Parathyroid adenoma (tissue), 2 donors: ENCODE results near the gene EPHA5.

Experiments used
- H2AFZ ChIP-seq: fragments of 300-600 bp; sonication (generic); one replicate; pipeline ENCODE4 v1.7.0; 2017; ENCODE audit warnings: antibody characterized with exemption, mild to moderate bottlenecking
- H3K27ac ChIP-seq: fragments of 300-600 bp; sonication (generic); one replicate; pipeline ENCODE4 v1.7.0; 2017
- H3K27me3 ChIP-seq: fragments of 300-600 bp; sonication (generic); one replicate; pipeline ENCODE4 v1.7.0; 2017; ENCODE audit warnings: low read length; ENCODE audit not compliant: control insufficient read depth, insufficient read depth
- H3K36me3 ChIP-seq: fragments of 300-600 bp; sonication (generic); one replicate; pipeline ENCODE4 v1.7.0; 2017; ENCODE audit warnings: low read length; ENCODE audit not compliant: control insufficient read depth, insufficient read depth
- H3K4me1 ChIP-seq: fragments of 300-600 bp; sonication (generic); one replicate; pipeline ENCODE4 v1.7.0; 2017; ENCODE audit warnings: control low read depth
- H3K4me2 ChIP-seq: fragments of 300-600 bp; sonication (generic); one replicate; pipeline ENCODE4 v1.7.0; 2017; ENCODE audit warnings: low read length
- H3K4me3 ChIP-seq: fragments of 300-600 bp; sonication (generic); one replicate; pipeline ENCODE4 v1.7.0; 2017; ENCODE audit warnings: low read depth, low read length
- H3K79me2 ChIP-seq: fragments of 300-600 bp; sonication (generic); one replicate; pipeline ENCODE4 v1.7.0; 2017; ENCODE audit warnings: control low read depth
- H3K9ac ChIP-seq: fragments of 300-600 bp; sonication (generic); one replicate; pipeline ENCODE4 v1.7.0; 2017; ENCODE audit warnings: mild to moderate bottlenecking
- H3K9me3 ChIP-seq: fragments of 300-600 bp; sonication (generic); one replicate; pipeline ENCODE4 v1.7.0; 2017; ENCODE audit warnings: low read length; ENCODE audit not compliant: control insufficient read depth
- TF ChIP-seq, protein P1 (sequence below): fragments of 300-600 bp; sonication (generic); IDR thresholded peaks from one replicate; pipeline ENCODE4 v1.7.0; 2017; ENCODE audit warnings: antibody characterized with exemption, mild to moderate bottlenecking
- donor health status: primary hyperparathyroidism.

Gene EPHA5

DNA sequence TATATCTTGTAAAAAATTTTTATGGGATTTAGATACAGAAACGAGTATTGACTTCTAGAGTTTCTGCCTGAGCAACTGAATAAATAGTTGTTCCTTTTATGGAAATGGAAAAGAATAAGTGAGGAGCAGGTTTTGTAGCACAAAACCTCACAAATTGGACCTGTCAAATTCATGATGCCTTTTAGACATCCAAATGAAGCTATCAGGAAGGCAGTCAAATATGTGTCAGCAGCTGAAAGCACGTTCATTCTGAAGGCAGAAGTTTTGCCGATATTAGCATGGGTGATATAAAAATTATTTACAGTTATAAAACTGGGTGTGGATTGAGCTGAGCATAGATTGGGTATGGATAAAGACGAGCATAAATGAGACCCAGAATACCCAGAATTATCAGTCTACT, 374.0 kb downstream of the EPHA5 start:
- TF ChIP-seq, protein P1, sequence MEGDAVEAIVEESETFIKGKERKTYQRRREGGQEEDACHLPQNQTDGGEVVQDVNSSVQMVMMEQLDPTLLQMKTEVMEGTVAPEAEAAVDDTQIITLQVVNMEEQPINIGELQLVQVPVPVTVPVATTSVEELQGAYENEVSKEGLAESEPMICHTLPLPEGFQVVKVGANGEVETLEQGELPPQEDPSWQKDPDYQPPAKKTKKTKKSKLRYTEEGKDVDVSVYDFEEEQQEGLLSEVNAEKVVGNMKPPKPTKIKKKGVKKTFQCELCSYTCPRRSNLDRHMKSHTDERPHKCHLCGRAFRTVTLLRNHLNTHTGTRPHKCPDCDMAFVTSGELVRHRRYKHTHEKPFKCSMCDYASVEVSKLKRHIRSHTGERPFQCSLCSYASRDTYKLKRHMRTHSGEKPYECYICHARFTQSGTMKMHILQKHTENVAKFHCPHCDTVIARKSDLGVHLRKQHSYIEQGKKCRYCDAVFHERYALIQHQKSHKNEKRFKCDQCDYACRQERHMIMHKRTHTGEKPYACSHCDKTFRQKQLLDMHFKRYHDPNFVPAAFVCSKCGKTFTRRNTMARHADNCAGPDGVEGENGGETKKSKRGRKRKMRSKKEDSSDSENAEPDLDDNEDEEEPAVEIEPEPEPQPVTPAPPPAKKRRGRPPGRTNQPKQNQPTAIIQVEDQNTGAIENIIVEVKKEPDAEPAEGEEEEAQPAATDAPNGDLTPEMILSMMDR = no peak
- no peak overlapping the region for H3K4me3 ChIP-seq
- H3K79me2 ChIP-seq = no peaks in the 10 kb centered on the region
- H2AFZ ChIP-seq = no peak overlapping the region
- no peaks in the 10 kb centered on the region for H3K27me3 ChIP-seq
- H3K4me1 ChIP-seq = no peaks in the 10 kb centered on the region
- H3K36me3 ChIP-seq = no peaks in the 10 kb centered on the region
- no peaks in the 10 kb centered on the region for H3K9me3 ChIP-seq
- no peak overlapping the region for H3K9ac ChIP-seq
- no peak overlapping the region for H3K4me2 ChIP-seq
- no peak overlapping the region for H3K27ac ChIP-seq

- H3K36me3 ChIP-seq = no peaks in the 10 kb centered on the region
- H3K9me3 ChIP-seq = no peaks in the 10 kb centered on the region
- no peak overlapping the region for H3K4me3 ChIP-seq
- H3K27ac ChIP-seq = no peak overlapping the region
- H3K79me2 ChIP-seq = no peaks in the 10 kb centered on the region
- no peak overlapping the region for H3K4me2 ChIP-seq
- no peaks in the 10 kb centered on the region for H3K4me1 ChIP-seq
- no peaks in the 10 kb centered on the region for H3K27me3 ChIP-seq
- TF ChIP-seq, protein P1 = no peak
- H3K9ac ChIP-seq = no peak overlapping the region
- H2AFZ ChIP-seq = no peak overlapping the region
These were observed 383.2 kb downstream of the EPHA5 start for GRCh38 chr4:65287071-65287470.
